Measurements from ENCODE around the gene DCC. TPM values are rescaled to one million over a fixed set of nuclear protein-coding genes. Genes with fewer than 3 reads are reported as not detected.

The DCC gene
- total and polyA plus RNA-seq, 9 donors = under 0.01 to 0.77 (median 0.30) TPM; not detected in 3

DNA sequence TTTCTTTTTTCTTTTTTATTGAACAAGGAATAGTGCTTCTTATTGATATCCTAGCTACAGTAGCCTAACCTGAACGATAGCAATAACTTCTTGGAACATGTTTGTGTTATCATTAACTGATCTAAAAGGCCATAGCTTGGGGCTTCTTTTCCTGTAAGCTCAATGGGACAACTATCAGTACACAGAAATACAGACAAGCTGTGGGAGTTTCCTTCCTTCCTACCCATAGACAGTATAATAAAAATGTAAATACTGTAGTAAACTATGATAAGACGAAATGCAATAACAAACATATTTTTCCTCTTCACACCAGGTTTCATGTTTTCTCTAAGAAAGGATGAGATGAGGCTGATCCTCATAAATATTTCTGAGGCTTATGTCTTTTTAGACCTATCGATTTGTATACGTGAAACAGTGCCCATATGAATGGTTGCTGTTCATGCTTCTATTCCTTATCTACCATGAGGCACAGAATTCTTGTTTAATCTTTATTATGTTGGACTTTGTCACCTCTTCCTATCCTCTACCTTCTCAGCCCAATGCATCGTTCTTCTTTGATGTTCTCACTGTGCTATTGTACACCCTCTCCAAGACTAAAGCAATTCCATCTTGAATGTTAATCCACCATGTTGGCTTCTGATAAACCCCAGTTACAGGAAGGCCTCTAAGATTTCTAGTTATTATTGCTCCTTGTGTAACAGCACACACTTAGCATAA, 361.4 kb downstream of the DCC start:
- Histone ChIP-seq H3K27me3 (no peaks in the 10 kb centered on the region), H3K36me3 (no peaks in the 10 kb centered on the region), H3K27ac (no peak overlapping the region), H3K9me3 (no peaks in the 10 kb centered on the region), H3K4me3 (no peak overlapping the region), H3K4me1 (ENCODE audit: insufficient read depth) (no peaks in the 10 kb centered on the region)
- TF ChIP-seq EP300 (IDR thresholded peaks at IDR 0.05) = no peak
- no peak for TF ChIP-seq POLR2A (IDR thresholded peaks at IDR 0.05)
- TF ChIP-seq, protein P1, sequence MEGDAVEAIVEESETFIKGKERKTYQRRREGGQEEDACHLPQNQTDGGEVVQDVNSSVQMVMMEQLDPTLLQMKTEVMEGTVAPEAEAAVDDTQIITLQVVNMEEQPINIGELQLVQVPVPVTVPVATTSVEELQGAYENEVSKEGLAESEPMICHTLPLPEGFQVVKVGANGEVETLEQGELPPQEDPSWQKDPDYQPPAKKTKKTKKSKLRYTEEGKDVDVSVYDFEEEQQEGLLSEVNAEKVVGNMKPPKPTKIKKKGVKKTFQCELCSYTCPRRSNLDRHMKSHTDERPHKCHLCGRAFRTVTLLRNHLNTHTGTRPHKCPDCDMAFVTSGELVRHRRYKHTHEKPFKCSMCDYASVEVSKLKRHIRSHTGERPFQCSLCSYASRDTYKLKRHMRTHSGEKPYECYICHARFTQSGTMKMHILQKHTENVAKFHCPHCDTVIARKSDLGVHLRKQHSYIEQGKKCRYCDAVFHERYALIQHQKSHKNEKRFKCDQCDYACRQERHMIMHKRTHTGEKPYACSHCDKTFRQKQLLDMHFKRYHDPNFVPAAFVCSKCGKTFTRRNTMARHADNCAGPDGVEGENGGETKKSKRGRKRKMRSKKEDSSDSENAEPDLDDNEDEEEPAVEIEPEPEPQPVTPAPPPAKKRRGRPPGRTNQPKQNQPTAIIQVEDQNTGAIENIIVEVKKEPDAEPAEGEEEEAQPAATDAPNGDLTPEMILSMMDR (IDR thresholded peaks at IDR 0.05) = no peak
- DNase-seq = no peak
- intact Hi-C loops (cut with DNase I) = no loop called here
- WGBS, 3 donors = 60 to 72% (median 62%) methylated on average over 5 of the region's 5 CpGs

DNA sequence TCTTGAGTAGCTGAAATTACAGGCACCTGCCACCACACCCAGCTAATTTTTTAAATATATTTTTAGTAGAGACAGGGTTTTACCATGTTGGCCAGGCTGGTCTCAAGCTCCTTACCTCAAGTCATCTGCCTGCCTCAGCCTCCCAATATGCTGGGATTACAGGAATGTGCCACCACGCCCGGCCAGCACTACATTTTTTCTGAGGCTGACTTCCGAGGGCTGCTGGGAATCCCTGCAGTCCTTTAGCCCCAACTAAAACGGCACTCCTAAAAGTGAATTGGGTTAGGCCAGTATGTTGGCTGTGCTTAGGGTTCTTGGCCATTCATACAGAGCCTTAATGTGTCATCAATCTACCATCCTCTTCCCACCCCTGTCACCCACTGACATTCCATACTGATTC, 375.4 kb downstream of the DCC start:
- no peaks in the 10 kb centered on the region for H3K27me3 ChIP-seq
- no peak for TF ChIP-seq EP300 (IDR thresholded peaks at IDR 0.05)
- TF ChIP-seq, protein P1 (IDR thresholded peaks at IDR 0.05) = no peak
- no peak for TF ChIP-seq POLR2A (IDR thresholded peaks at IDR 0.05)
- intact Hi-C loops (cut with DNase I) = no loop called here

DNA sequence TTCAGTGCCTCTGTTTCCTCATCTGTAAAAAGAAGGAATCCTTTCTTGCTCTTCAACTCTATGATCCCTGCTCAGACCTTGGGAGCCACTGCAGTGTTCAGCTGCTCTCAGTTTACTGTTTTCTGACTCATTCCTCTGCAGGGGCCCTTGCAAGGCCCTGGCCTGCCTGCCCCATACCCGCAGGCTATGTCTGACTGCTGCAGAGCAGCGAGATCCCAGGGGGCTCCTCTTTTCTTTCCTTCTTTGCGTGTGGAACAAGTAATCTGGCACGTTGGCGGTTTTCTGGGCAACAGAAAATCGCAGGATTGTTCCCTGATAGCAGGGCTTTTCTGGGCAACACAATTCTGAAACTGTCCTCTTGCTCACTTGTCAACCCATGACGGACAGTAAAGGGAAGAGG, 376.0 kb downstream of the DCC start:
- TF ChIP-seq, protein P1 (IDR thresholded peaks at IDR 0.05) = no peak
- TF ChIP-seq POLR2A (IDR thresholded peaks at IDR 0.05) = no peak
- TF ChIP-seq EP300 (IDR thresholded peaks at IDR 0.05) = no peak
- DNase-seq = no peak
- Histone ChIP-seq H3K27me3 (no peaks in the 10 kb centered on the region), H3K4me1 (ENCODE audit: insufficient read depth) (no peaks in the 10 kb centered on the region), H3K36me3 (no peaks in the 10 kb centered on the region), H3K9me3 (no peaks in the 10 kb centered on the region), H3K4me3 (no peak overlapping the region), H3K27ac (no peak overlapping the region)
- intact Hi-C loops (cut with DNase I) = no loop called here
- WGBS, 3 donors = 77 to 92% (median 84%) methylated on average over 7 of the region's 7 CpGs

More for the DNA sequence above, 375.4 kb downstream of the DCC start:
- Histone ChIP-seq H3K9me3 (no peaks in the 10 kb centered on the region), H3K4me1 (ENCODE audit: insufficient read depth) (no peaks in the 10 kb centered on the region), H3K36me3 (no peaks in the 10 kb centered on the region), H3K27ac (no peak overlapping the region), H3K4me3 (no peak overlapping the region)
- whole genome bisulfite sequencing, 3 donors = 86 to 87% (median 86%) methylated on average over 4 of the region's 4 CpGs
- no peak for DNase-seq

DNA sequence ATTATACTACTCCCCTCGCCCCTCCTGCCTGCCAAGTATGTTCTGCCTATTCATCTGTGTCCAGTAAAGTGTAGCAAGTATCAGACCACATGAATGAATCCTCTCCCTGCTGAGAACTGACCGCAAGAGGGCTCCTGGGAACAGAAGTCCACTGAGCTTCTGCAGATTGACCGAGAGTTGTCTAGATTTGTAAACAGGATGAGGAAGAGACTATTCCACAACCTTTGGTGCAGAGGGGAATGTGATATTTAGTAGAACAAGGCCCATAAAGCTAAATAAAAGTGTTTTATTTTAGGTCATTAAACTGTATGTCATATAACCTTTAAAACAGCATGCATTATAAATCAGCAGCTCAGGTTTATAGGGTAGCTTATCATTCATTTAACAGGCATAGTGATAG, 377.0 kb downstream of the DCC start:
- TF ChIP-seq POLR2A (IDR thresholded peaks at IDR 0.05) (no peak), EP300 (IDR thresholded peaks at IDR 0.05) (no peak)
- TF ChIP-seq, protein P1 (IDR thresholded peaks at IDR 0.05) = no peak
- WGBS, 3 donors = 14 to 24% (median 20%) methylated on average over 3 of the region's 3 CpGs
- Histone ChIP-seq H3K4me3 (no peak overlapping the region), H3K4me1 (ENCODE audit: insufficient read depth) (no peaks in the 10 kb centered on the region), H3K27me3 (no peaks in the 10 kb centered on the region), H3K27ac (no peak overlapping the region), H3K36me3 (no peaks in the 10 kb centered on the region), H3K9me3 (no peaks in the 10 kb centered on the region)
- intact Hi-C loops (cut with DNase I) = no loop called here
- peak in 1 of 5 donors; percentile 17 for DNase-seq
